Testis (tissue), 3 donors: Measurements from ENCODE around the gene FBL. TPM values are rescaled to one million over a fixed set of nuclear protein-coding genes. Genes with fewer than 3 reads are reported as not detected.
"Not testable (repeated sequence)": the region's sequence is repeated elsewhere in the genome, so short reads cannot be mapped to it uniquely, and the experiment has no call there.

Experiments used
- DNase-seq: peaks from one replicate; pipeline ENCODE4 v3.0.0-alpha.2; 2019
- H3K27ac ChIP-seq, 2 donors: fragments of 200-600 bp; sonication (generic); one replicate each; pipeline ENCODE4 v1.5.1; 2019
- H3K27me3 ChIP-seq: fragments of 200-600 bp; sonication (generic); one replicate; pipeline ENCODE4 v1.5.1; 2019
- H3K36me3 ChIP-seq: fragments of 200-600 bp; sonication (generic); one replicate; pipeline ENCODE4 v1.5.1; 2017; ENCODE audit warnings: low read depth; ENCODE audit errors: missing control alignments
- H3K4me1 ChIP-seq: fragments of 200-600 bp; sonication (generic); one replicate; pipeline ENCODE4 v1.5.1; 2019
- H3K4me3 ChIP-seq, 2 donors: fragments of 200-600 bp; sonication (generic); one replicate each; pipeline ENCODE4 v1.5.1; 2017 to 2019
- H3K9me3 ChIP-seq: fragments of 200-600 bp; sonication (generic); one replicate; pipeline ENCODE4 v1.5.1; 2017
- CTCF ChIP-seq, 3 experiments: fragments of 450-650 bp in 2 of 3; fragments of 200-600 bp in 1 of 3; sonication (generic) in 1 of 3; IDR thresholded peaks; one replicate each; pipeline ENCODE4 v1.5.1; 2016 to 2019; ENCODE audit warnings: antibody characterized with exemption in 3 of 3, mild to moderate bottlenecking in 2 of 3, moderate library complexity in 1 of 3
- POLR2A ChIP-seq: fragments of 450-650 bp; IDR thresholded peaks from one replicate; pipeline ENCODE4 v1.6.1; 2017; ENCODE audit warnings: antibody characterized with exemption, mild to moderate bottlenecking, moderate library complexity
- WGBS, 2 donors: methylation state at CpG; one replicate each; pipeline ENCODE4 v1.1.5; 2018; 5-methylcytosine and 5-hydroxymethylcytosine counted together
- intact Hi-C: fragments of 100-400 bp; cut with DNase I; formaldehyde crosslinking; loops from one replicate; pipeline ENCODE4 v1.15.1; 2023; ENCODE audit warnings: low total_unique reads
- polyA plus RNA-seq: library from polyadenylated mRNA; stranded (reverse); fragments of 350-450 nt; fragmentation: Illumina TruSeq; extraction: RNeasy Lipid Tissue Mini Kit (QIAGEN cat#74804); gene quantifications from one replicate; pipeline ENCODE4 v1.2.3, GENCODE V29; 2014; ENCODE audit warnings: low read depth, low replicate concordance; ENCODE audit not compliant: insufficient read depth
- total RNA-seq, 2 donors: library from RNA; depleted of rRNA; stranded (reverse); fragments of >200 nt; gene quantifications; one replicate each; pipeline ENCODE4 v1.2.3, GENCODE V29; 2016

The FBL gene
- total and polyA plus RNA-seq, 3 donors from 2014 or later, result 236 to 303 (median 301) TPM

DNA sequence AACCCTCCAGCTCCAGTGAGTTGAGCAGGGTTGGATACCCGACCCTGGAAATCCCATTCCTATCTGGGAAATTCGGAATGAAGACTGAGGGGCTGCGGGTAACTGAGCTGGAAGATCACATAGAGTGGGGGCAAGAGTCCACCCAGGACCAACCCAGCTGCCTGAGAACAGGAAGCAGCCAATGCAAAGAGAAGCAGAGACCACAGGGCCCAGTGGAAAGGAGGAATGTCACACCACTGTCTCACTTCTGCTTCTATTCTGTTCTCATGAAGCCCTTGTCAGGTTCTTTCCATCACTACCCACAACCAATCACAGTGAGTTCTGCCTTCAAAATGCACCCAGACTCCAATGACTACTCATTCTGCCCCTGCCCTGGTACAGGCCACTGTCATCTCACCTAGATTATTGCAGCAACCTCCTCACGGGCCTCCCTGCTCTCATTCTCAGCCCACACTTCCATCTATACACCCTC lies 27.5 kb downstream of the FBL start:
- no peak for TF ChIP-seq CTCF (IDR thresholded peaks at IDR 0.05)
- TF ChIP-seq POLR2A, result no peak
- 78 to 88% methylated on average over 4 of the region's 4 CpGs for WGBS, 2 donors
- Histone ChIP-seq H3K4me3 (no peak overlapping the region), H3K36me3 (no peaks in the 10 kb centered on the region), H3K27me3 (no peaks in the 10 kb centered on the region), H3K9me3 (no peaks in the 10 kb centered on the region), H3K27ac (no peak overlapping the region), H3K4me1 (no peaks in the 10 kb centered on the region)
- intact Hi-C loops, result no loop called here
- DNase-seq, result no peak

- H3K27ac ChIP-seq, result no peak overlapping the region
- 93 to 94% methylated on average over 11 to 12 of the region's 12 CpGs for WGBS, 2 donors
- TF ChIP-seq CTCF (IDR thresholded peaks at IDR 0.05), result no peak
- TF ChIP-seq POLR2A, result no peak
- no peaks in the 10 kb centered on the region for H3K36me3 ChIP-seq
- intact Hi-C loops, result no loop called here
- H3K4me1 ChIP-seq, result no peaks in the 10 kb centered on the region
- DNase-seq, result no peak
- no peaks in the 10 kb centered on the region for H3K27me3 ChIP-seq
- H3K9me3 ChIP-seq, result no peaks in the 10 kb centered on the region
- no peak overlapping the region for H3K4me3 ChIP-seq
Measured at GRCh38 chr19:39817888-39818561, 28.2 kb downstream of the FBL start.

GRCh38 chr19:39816287-39817048 lies 29.7 kb downstream of the FBL start:
- intact Hi-C loops, result no loop called here
- no peaks in the 10 kb centered on the region for H3K9me3 ChIP-seq
- no peaks in the 10 kb centered on the region for H3K27me3 ChIP-seq
- no peaks in the 10 kb centered on the region for H3K4me1 ChIP-seq
- no peak overlapping the region for H3K27ac ChIP-seq
- 83 to 86% methylated on average over 5 of the region's 5 CpGs for WGBS, 2 donors
- H3K4me3 ChIP-seq, result no peak overlapping the region
- TF ChIP-seq POLR2A (no peak), CTCF (IDR thresholded peaks at IDR 0.05) (no peak)
- no peak for DNase-seq
- no peaks in the 10 kb centered on the region for H3K36me3 ChIP-seq

GRCh38 chr19:39814595-39814994 lies 31.6 kb downstream of the FBL start:
- no peaks in the 10 kb centered on the region for H3K9me3 ChIP-seq
- intact Hi-C loops, result no loop called here
- TF ChIP-seq POLR2A, result no peak
- TF ChIP-seq CTCF (IDR thresholded peaks at IDR 0.05), result no peak
- no peaks in the 10 kb centered on the region for H3K36me3 ChIP-seq
- H3K27ac ChIP-seq, result no peak overlapping the region
- no peak overlapping the region for H3K4me3 ChIP-seq
- H3K4me1 ChIP-seq, result no peaks in the 10 kb centered on the region
- 90 to 94% methylated on average over 3 of the region's 3 CpGs for WGBS, 2 donors
- no peaks in the 10 kb centered on the region for H3K27me3 ChIP-seq
- DNase-seq, result no peak

GRCh38 chr19:39814111-39814510 lies 32.1 kb downstream of the FBL start:
- DNase-seq, intact Hi-C loops: not testable (repeated sequence)
- 92 to 95% methylated on average over 6 of the region's 6 CpGs for WGBS, 2 donors

More at GRCh38 chr19:39814111-39814510, 32.1 kb downstream of the FBL start:
- H3K4me3 ChIP-seq, H3K4me1 ChIP-seq, H3K27me3 ChIP-seq, H3K36me3 ChIP-seq, H3K27ac ChIP-seq, H3K9me3 ChIP-seq: not testable (repeated sequence)
